K562 (cell line): ENCODE measurements around the gene TFE3. TPM values are rescaled to one million over a fixed set of nuclear protein-coding genes. Genes with fewer than 3 reads are reported as not detected.
A peak's percentile ranks its signal among the peaks of the same experiment; 100 is the strongest.

Experiments used
- AFF4 ChIP-seq: sonication (generic); formaldehyde crosslinking; IDR thresholded peaks from 2 replicates; pipeline ENCODE4 v1.8.0; 2023; ENCODE audit warnings: mild to moderate bottlenecking, missing genetic modification reagents
- ATF3 ChIP-seq, 2 experiments: fragments of 450-650 bp in 1 of 2; sonication (generic) in 1 of 2; formaldehyde crosslinking in 1 of 2; IDR thresholded peaks in 1 of 2; conservative IDR thresholded peaks in 1 of 2; 2 replicates each; pipeline versions ENCODE4 v1.6.1 to v1.8.1; 2016 to 2023; ENCODE audit warnings: mild to moderate bottlenecking in 2 of 2, moderate library complexity in 2 of 2, inconsistent platforms in 1 of 2, missing genetic modification reagents in 1 of 2
- GATAD2A ChIP-seq: fragments of 450-650 bp; IDR thresholded peaks from 2 replicates; pipeline ENCODE4 v1.6.1; 2017
- KAT7 ChIP-seq: sonication (generic); formaldehyde crosslinking; IDR thresholded peaks from 2 replicates; pipeline ENCODE4 v1.8.0; 2022; ENCODE audit warnings: missing genetic modification reagents, mild to moderate bottlenecking, borderline replicate concordance
- MEIS2 ChIP-seq: fragments of 450-650 bp; IDR thresholded peaks from 2 replicates; pipeline ENCODE4 v1.6.1; 2014; ENCODE audit warnings: mild to moderate bottlenecking; ENCODE audit not compliant: partially characterized antibody
- ZZZ3 ChIP-seq: fragments of 450-650 bp; IDR thresholded peaks from 2 replicates; pipeline ENCODE4 v1.6.1; 2016; ENCODE audit warnings: antibody characterized with exemption, mild to moderate bottlenecking, moderate library complexity
- polyA plus RNA-seq, 8 experiments: library from polyadenylated mRNA; depleted of rRNA in 4 of 8; stranded (reverse) in 5 of 8; unstranded in 3 of 8; fragments of >200 nt; fragmentation: Nextera tagmentation in 2 of 8; fragmentation: Illumina TruSeq in 1 of 8; extraction: Ambion mirVana in 2 of 8; extraction: Trizol in 1 of 8; gene quantifications; 2 replicates each; pipeline versions ENCODE4 v1.2.1 to v1.2.3, GENCODE V29; 2011 to 2014; ENCODE audit warnings: inconsistent platforms in 1 of 8, missing spikeins in 1 of 8
- total RNA-seq, 7 experiments: library from RNA; depleted of rRNA in 6 of 7; stranded (reverse); fragments of >200 nt in 6 of 7; fragmentation: Illumina TruSeq in 2 of 7; extraction: Trizol in 2 of 7; gene quantifications; 2 replicates each; pipeline versions ENCODE4 v1.2.1 to v1.2.3, GENCODE V29; 2011 to 2021; ENCODE audit warnings: low replicate concordance in 1 of 7

TFE3 gene
- total and polyA plus RNA-seq, 9 of the 15 experiments (the other 6 are each of a cell fraction or from before 2014, with no cell fraction given) = 1.9 to 20.3 (median 11.9) TPM

DNA sequence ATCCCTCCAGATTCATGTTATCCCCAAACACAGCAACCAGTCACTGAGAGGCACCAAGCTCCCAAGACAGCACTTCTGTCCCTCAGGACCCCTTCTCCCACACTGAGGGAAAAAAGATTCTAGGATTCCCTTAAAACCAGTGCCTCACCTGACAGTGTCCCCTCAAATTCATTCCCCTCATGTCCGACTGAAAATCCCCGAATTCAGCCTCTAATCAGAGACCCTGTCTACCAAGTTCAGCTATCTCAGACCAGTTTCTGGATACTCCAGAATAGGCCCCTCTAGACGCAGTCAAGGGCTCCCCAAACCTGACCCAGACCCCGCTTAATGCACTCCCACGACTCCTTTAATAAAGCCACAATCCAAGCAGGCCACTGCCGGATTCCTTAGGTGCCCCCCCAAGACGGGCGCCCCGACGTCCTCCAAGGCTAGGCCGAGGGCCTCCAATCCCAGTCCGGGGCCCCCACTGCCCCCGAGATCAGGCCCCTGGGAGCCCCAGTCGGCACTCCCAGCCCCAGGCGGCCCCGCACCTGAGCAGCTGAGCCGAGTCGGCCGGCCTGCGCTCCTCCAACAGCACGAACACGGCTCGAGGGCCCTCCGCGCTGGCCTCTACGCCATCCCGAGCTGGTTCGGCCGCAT is 457 bp downstream of the TFE3 start (continued):
- TF ChIP-seq ATF3 (IDR thresholded peaks at IDR 0.05) (no peak), ATF3 (CRISPR knock-in tag; conservative IDR thresholded peaks at IDR 0.05) (0 out of 2 replicates have a peak, but pooled peaks have one; percentile 31), KAT7 (CRISPR knock-in tag) (0 out of 2 replicates have a peak, but pooled peaks have one; percentile 36), AFF4 (CRISPR knock-in tag) (peak; percentile 70; the same call in 1 of the 2 replicates), MEIS2 (no peak), ZZZ3 (no peak), GATAD2A (0 out of 2 replicates have a peak, but pooled peaks have one; percentile 40)
